NCI-H2107 (cell line): Measurements from ENCODE around the gene OR10T2.
"Not testable (repeated sequence)": the region's sequence is repeated elsewhere in the genome, so short reads cannot be mapped to it uniquely, and the experiment has no call there.

Experiments
- DNase-seq: peaks from one replicate; lab custom pipeline; 2025; lab: John Stamatoyannopoulos, UW

Gene OR10T2

GRCh38 chr1:158398818-158399514, at the start of gene OR10T2:
TSS of gene OR10T2 (minus strand) at chr1:158399466. CDS start at chr1:158399466, 0 bp downstream.
- no peak for DNase-seq

GRCh38 chr1:158445376-158445775, 46.1 kb upstream of the OR10T2 start:
- DNase-seq = no peak

DNA sequence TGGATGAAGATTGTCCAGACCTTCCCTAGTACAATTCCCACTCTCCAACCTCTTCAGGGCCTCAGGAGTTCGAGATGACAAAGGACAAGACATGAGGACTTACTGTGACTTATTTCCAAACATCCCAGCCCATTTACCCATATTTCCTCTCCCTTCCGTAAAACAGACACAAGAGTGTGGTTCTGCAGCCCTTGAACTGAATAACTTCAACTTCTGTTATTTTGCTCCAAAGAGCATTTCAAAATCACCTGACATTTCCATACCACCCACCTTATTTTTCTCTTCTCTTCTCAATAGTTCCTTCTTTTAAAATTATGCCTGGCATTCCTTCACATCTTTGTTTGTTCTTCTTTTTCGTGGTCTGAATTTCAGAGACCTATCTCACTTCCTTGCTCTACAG, 35.5 kb upstream of the OR10T2 start:
- DNase-seq = no peak

- DNase-seq = not testable (repeated sequence)
Measured at GRCh38 chr1:158430163-158430562, 30.9 kb upstream of the OR10T2 start.

- no peak for DNase-seq
Measured at GRCh38 chr1:158426137-158426536, 26.9 kb upstream of the OR10T2 start, which contains the start of gene OR10K2. TSS of gene OR10K2 (minus strand) at chr1:158426237. CDS start at chr1:158420866, 5,371 bp downstream.

DNA sequence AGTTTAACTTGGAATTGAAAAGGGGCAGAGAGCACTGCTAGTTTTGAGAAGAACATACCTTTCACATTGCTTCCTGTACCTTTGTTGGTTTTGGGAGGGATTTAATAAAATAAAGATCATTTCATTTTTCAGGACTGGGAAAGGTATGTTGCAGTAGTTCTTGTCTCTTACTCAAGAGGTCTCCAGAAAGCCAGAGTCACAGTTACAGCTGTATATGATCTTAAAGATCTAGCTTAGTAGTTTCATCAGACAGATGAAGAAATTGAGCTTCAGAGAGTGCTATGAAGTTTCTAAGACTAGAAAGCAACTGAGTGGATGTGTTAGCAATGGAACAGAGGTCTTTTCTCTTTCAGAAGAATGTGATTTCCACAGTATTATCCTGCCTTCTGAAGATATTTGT, 25.8 kb upstream of the OR10T2 start:
- no peak for DNase-seq

GRCh38 chr1:158422212-158422611, 22.9 kb upstream of the OR10T2 start:
- DNase-seq = no peak

- DNase-seq = no peak
Measured at GRCh38 chr1:158417586-158417985, 18.3 kb upstream of the OR10T2 start.

GRCh38 chr1:158414651-158415345, 15.5 kb upstream of the OR10T2 start:
- DNase-seq = no peak

DNA sequence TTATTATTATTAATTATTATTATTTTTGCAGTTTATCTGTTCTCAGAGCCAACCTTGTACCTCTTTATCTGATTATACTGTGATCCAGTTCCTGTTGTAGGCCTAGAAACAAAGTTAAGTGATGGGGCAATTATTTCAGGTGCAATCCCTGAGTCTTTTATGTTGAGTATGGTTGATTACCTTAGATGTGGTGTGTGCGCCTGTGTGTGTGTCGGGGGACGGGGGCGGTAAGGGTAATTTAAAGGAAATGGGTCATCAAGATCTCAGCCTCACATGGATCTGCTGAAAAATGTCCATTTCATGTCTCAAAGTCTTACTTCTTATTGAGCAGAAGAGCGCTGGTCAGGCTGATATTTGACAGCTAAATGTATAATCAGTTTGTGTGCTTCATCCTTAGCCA, 7.8 kb upstream of the OR10T2 start:
- DNase-seq = no peak

DNA sequence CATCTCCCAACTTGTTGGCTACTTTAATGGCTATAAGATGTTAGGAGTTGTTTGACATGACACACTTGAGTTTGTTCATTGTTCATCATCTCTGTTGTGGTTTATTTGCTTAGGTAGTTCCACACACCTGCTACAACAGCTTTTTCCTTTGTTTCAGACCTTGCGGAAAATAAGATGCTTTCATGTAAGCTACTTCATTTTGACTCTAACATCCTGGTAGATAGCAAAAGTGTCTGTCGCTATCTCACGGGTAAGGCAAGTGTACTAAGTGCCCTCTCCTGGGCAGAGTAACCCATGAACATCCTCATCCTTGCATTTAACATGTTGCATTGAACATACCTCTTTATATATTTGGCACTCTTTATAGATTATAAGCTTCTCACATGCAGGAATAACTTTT, 1.6 kb upstream of the OR10T2 start:
- DNase-seq = no peak

GRCh38 chr1:158396646-158397045, 2.6 kb downstream of the OR10T2 start:
- no peak for DNase-seq

DNA sequence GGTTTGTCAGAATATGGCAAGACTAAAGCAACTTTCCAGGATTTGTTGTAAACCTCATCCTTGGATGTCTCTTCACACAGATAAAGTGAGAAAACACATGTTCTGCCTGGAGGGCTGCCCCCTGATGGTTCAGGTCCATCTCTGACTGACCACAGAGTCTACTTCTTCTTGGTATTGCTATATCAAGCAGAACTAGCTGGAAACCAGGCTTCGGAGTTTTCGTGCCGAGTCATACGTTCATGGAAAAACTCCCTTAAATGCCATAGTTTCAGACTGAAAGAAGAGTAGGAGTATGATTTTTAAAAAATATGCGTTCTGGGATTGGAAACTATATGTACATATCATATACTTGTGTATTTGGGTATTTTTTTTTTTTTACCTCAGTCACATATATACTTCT, 5.8 kb downstream of the OR10T2 start:
- DNase-seq = no peak

DNA sequence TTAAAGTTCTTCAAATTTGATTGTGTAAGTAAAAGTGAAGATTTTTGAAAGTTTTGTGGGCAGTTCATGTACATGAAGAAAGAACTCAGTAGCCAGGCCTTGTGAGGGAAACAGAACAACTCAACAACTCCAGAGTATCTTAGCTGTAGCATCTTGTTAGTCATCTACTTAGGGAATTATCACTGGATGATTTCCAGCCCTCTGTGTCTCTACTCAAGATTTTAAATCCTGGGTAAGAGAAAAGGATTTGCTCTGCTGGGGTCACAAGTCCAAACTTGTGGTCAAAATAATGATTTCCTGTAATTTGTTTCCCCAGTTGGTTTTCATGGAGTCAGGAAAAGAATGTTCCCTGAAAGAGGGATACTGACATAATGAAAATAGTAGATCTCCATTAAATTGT, 8.2 kb downstream of the OR10T2 start:
- DNase-seq = no peak

GRCh38 chr1:158390331-158390730, 8.9 kb downstream of the OR10T2 start:
- DNase-seq = no peak

DNA sequence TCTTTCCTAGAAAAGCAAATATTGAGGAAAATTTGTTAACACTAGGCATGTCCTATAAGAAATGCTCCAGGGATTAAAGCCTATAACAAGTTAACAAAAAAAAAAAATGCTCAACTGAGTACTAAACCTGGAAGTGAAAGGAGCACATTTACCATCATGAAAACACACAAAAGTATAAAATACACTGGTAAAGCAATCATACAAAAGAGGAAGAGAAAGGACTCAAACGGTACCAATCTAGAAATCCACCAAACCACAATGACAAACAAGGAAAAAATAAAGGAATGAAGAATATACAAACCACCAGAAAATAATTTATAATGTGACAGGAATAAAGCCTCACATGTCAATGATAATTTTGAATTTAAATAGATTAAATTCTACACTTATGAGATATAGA, 24.4 kb downstream of the OR10T2 start:
- no peak for DNase-seq

DNA sequence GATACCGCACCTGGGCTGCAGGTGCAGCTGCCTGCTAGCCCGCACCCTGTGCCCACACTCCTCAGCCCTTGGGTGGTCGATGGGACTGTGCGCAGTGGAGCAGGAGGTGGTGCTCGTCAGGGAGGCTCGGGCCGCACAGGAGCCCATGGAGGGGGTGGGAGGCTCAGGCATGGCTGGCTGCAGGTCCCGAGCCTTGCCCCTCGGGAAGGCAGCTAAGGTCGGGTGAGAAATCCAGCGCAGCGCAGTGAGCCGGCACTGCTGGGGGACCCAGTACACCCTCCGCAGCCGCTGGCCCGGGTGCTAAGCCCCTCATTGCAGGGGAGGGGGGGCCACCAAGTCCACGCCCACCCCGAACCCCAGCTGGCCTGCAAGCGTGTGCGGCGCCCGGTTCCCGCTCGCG, 25.2 kb downstream of the OR10T2 start:
- not testable (repeated sequence) for DNase-seq

DNA sequence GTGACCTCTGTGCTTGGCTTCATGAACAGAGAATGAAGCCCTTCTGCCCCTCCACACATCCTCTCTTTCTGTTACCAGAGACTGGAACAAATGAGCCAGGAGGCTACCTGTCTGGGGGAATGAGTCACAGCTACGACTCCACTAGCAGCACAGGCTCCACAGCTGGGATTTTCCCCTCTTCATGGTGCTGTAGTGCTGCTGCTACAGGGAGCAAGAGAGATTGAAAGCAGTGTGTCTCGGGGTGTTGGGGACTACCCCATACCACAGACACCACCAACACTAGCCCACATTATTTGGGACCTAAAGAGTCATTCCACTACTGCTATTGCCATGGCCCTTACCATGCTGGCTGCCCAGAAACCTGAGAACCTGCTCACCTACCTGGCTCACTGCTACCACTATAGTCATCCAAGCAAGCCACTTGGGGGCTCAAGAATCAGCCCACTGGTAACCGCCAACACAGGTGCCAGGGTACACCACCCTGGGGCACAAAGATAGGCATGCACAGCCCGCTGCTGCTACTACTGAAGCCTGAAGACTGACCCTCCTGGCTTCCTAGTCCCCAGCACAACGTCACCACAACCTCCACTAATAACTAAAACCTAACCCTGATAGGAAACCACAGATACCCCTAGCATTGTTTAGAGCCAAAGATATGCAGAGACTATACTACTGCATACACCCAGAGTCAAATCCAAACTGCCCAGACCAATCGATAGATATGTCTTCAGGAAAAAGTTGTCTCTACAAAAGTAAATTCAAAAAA, 27.9 kb downstream of the OR10T2 start:
- no peak for DNase-seq

GRCh38 chr1:158366783-158367182, 32.5 kb downstream of the OR10T2 start:
- no peak for DNase-seq

GRCh38 chr1:158362941-158363340, 36.3 kb downstream of the OR10T2 start:
- DNase-seq = no peak

GRCh38 chr1:158362482-158362881, 36.8 kb downstream of the OR10T2 start:
- DNase-seq = no peak

GRCh38 chr1:158357441-158357840, 41.8 kb downstream of the OR10T2 start:
- no peak for DNase-seq

GRCh38 chr1:158356616-158357015, 42.6 kb downstream of the OR10T2 start:
- no peak for DNase-seq
